Middle frontal gyrus (tissue), 1 donor: Measurements from ENCODE around the gene AGBL3.
"Not testable (repeated sequence)": the region's sequence is repeated elsewhere in the genome, so short reads cannot be mapped to it uniquely, and the experiment has no call there.

Experiments
- DNase-seq: peaks from one replicate; pipeline ENCODE4 v3.0.0-alpha.2; 2015; ENCODE audit warnings: low spot score; ENCODE audit errors: extremely low spot score

Gene AGBL3

GRCh38 chr7:134963036-134963435 is 23.3 kb upstream of the AGBL3 start:
- DNase-seq: no peak

- DNase-seq: no peak
Measured at GRCh38 chr7:134966691-134967090, 19.6 kb upstream of the AGBL3 start.

- DNase-seq: no peak
Measured at GRCh38 chr7:134968110-134968509, 18.2 kb upstream of the AGBL3 start.

DNA sequence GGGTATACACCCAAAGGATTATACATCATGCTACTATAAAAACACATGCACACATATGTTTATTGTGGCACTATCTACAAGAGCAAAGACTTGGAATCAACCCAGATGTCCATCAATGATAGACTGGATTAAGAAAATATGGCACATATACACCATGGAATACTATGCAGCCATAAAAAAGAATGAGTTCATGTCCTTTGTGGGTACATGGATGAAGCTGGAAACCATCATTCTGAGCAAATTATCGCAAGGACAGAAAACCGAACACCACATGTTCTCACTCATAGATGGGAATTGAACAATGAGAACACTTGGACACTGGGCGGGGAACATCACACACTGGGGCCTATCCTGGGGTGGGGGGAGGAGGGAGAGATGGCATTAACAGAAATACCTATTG is 4.7 kb upstream of the AGBL3 start:
- DNase-seq: not testable (repeated sequence)

GRCh38 chr7:134985894-134986362 is 380 bp upstream of the AGBL3 start:
- no peak for DNase-seq

DNA sequence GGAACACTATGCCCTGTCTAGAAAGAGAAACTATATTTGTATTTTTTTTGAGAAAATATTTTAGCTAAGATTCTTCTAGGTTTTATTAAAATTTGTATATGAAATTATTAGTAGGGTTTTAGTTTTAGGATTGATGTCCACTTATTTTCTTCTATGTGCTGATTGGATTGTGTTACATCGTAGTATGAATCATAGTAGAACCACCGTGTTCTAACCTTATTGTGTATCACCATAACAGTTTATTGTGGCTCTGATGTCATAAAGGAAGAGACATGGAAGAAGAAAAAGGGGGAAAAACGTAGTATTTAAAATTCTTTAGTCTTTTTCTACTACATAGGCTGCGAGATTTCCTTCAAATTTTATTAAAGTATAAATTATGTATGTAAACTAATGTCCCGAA is 1.9 kb downstream of the AGBL3 start:
- no peak for DNase-seq

- DNase-seq: no peak
Measured at GRCh38 chr7:134991469-134992339, 5.4 kb downstream of the AGBL3 start.

DNA sequence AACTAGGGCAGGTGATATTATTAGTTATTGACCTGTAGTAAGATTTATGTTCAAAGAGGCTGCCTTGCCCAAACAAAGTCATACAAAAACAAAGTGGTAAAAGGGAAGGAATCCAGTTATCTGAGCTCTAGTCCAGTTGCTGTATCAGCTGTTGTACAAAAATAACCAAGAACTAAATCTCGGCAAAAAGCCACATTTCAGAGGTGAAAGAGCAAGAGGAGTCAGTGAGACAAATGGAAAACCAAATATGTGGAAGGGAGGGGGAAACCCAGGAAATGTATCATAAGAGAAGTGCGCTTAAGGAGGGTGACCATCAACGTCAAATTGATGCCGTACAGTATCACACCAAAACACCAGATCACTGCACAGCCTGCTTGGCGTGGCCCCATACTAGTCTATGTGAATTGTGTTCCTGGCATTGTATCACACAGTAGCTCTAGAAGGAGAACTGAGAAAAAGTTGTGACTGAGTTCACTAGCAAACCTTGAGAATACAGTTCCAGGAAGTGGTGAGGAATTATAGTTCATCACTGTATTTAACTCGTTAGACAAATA is 6.4 kb downstream of the AGBL3 start:
- DNase-seq: no peak

GRCh38 chr7:134993877-134994456 is 7.7 kb downstream of the AGBL3 start:
- DNase-seq: no peak

DNA sequence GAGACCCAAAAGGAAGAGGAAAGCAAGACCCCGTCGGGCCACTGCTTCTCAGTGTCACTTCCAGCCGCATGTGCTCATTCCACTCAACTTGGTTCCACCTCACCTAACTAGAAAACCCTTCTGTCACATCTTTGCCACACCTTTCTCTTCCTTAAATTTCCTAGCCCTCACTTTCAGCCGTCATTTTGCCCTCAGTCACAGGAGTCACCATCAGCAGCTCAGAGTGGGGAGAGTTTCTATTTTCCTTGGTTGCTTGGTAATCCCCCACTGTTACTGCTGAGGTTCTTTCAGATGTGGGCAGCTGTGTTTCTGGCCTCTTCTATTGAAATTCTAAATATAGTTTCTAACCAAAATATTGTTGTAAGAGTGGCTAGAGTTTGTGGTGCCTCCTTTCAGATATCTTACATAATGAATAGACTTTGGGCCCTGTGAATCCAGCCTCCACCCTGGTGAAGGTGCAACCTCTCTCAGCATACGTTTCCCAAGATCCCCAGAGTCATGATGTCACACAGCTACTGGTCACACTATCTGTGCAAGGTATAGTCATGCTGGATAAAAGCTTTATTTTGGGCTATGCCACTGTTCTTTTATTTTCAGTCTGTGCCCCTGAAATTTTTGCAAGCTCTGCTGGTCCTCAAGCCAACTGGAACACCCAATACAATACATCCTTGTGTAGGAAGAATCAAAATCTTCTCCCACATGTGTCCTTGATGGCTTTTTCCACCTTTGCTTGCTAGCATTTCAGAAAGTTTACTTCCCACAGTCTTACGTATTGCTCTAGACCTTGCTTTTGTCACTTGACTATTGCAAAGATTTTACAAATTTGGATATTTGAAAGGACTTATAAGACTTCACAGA is 9.2 kb downstream of the AGBL3 start:
- no peak for DNase-seq

- DNase-seq: no peak
Measured at GRCh38 chr7:134996097-134996550, 9.8 kb downstream of the AGBL3 start.

DNA sequence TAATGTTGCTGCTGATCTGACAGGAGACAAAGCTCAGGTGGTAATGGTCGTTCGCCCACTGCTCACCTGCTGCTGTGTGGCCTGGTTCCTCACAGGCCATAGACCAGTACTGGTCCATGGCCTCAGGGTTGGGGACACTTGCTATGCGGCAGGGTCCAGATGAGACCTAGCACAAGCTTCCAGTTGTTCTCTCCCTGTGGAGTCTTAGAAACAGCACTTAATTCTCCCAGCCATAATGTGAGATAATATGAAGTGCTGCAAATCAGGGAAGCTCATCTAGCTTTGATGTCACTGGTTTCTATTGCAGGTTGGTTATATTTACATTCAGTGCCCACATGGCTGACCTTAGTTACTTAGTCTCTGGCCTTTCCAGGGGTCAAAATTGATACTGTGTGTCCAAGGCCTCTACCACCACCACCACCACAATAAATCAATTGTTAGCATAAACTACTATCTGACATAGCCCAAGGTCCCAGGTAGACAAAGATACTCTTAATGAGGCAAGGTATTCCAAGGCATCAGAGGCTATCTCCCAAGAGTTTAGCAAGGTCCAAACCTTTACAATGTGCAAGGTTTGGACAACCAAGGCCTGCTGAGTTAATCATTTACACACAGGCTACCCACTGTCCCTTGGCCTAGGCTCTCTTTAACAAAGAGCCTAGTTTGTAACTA is 11.0 kb downstream of the AGBL3 start:
- no peak for DNase-seq

DNA sequence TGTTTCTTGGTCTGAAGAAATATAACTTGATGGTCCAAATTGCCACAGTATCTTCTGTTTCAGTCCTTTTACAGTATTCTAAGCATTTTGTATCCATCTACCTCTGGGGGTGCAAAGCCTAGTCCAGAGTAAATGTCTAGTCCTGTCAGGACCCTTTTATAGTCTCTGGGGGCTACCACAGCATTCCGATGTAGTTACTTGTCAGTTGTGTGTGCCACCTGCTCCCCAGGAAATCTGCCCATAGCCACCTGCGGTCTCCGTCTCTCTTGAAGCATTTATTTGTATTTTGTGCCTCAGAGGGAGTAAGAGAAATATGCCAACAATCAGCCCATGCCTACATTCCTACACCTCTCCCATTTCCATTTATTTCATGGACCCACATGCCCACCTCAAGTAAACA is 12.8 kb downstream of the AGBL3 start:
- no peak for DNase-seq

DNA sequence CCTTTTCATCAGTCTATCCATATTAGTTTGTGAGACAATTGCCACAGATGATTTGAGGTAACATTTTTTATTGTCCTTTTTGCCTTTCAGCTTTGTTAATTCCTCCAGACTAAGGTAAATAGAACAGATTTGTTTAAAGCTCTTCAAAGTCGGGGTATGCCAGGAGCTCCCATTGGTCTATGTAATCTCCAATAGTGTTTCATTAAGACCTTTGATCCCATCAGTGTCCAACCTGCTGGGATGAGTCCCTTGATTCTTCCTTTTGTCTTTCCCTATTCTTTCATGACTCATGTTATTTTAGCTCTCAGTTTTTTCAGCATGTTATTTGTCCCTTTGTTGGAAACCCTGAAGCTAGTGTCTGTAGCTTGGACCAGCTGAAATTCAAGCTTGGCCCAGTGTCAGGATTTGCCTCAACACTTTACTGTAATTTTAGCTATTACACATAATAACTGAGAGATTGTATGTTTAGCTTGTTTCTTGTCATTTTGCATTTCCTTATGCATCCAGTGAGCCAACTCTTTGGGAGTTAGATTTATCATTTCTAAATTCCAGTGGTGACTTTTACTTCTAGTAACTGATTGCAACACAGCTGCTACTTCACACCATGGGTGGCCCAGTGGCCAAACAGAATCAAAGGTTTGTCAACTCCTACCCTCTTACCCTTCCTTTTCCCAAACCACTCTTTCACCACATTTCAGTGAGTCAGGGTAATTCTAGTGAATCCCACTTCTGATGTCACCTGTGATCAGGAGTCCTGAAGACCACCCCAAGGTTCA is 15.3 kb downstream of the AGBL3 start:
- DNase-seq: no peak

DNA sequence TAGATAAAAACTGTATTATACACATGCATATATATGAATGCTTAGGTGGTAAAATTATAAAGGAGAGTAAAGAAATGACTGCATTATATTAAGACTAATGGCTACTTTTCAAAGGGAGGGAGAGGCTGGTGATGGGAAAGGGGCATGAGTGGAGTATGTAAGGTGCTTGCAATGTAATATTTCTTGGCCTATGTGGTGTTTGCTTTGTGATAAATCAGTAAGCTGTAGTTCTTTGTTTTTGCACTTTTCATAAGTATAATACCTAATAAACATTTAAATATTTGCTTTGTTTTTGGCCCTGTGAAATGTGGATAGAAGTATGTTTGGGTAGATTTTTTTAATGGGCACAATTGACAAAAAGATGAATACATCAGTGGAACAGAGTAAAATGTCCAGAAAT is 25.9 kb downstream of the AGBL3 start:
- no peak for DNase-seq

DNA sequence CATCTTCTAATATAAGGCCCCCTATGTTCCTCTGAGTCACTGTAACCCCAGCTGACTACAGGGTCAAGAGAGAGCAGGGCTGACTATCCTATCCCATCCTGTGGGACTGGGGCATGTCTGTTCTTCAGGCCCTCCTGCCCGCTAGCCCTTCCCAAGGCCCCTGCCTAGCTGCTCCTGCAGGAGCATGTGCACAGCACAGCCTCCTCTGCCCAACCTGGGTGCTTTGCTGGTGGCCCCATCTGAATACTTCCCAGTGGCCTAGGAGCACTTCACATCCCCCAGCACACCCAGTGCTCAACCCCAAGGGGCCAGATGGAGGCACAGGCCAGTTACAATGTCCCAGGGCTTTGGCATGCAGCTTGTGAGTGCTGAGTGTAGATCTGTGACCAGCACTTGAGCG is 37.3 kb downstream of the AGBL3 start:
- DNase-seq: no peak

GRCh38 chr7:135035252-135035651 is 48.9 kb downstream of the AGBL3 start:
- no peak for DNase-seq

DNA sequence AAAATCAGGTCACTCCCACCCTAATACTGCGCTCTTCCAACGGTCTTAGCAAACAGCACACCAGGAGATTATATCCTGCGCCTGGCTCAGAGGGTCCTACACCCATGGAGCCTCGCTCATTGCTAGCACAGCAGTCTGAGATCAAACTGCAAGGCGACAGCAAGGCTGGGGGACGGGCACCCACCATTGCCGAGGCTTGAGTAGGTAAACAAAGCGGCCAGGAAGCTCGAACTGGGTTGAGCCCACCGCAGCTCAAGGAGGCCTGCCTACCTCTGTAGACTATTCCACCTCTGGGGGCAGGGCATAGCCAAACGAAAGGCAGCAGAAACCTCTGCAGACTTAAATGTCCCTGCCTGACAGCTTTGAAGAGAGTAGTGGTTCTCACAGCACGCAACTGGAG is 80.7 kb downstream of the AGBL3 start:
- not testable (repeated sequence) for DNase-seq

GRCh38 chr7:135074096-135074495 is 87.8 kb downstream of the AGBL3 start:
- no peak for DNase-seq

- no peak for DNase-seq
Measured at GRCh38 chr7:135074531-135074930, 88.2 kb downstream of the AGBL3 start.
